ENCODE data around the gene POU2AF2.

GRCh38 chr11:111246956-111247355 is 1.4 kb downstream of the POU2AF2 start:
- TF ChIP-seq POLR2A (IDR thresholded peaks at IDR 0.05) (no peak), CTCF (IDR thresholded peaks at IDR 0.05) (no peak)

All from testis (tissue), 2 donors.